ENCODE data around the gene FBN1.

DNA sequence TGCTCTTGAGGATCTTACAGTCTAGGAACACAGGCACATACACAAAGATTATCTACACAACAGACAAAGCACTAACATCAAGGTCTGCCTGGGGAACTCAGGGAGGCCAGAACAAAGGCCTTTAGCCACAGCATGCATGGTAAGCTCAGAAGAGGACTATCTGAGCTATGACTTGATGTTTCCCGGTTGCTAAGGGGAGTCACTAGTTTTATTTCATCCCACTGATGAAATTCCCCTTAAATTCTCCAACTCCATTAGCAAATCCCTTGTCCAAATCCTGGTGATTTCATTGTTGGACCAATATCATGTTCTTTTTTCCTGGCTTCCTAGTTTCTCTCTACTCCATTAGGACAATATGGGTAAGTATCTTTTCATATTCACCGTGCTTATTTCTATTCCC lies 23.3 kb downstream of the FBN1 start:
- TF ChIP-seq POLR2A (IDR thresholded peaks at IDR 0.05; ENCODE audit: low read length) (no peak), GATA1 (IDR thresholded peaks at IDR 0.05; ENCODE audit: low read depth, low read length) (no peak)
